Astrocyte of the cerebellum (primary cell): ENCODE data around the gene NEDD4.

Source experiments
- DNase-seq: peaks from one replicate; pipeline ENCODE4 v3.0.0-alpha.2; 2011; ENCODE audit warnings: low read depth
- H3K4me3 ChIP-seq: 2 replicates; pipeline ENCODE4 v1.5.1; 2011; ENCODE audit warnings: mild to moderate bottlenecking, low read depth, low read length, moderate library complexity
- in situ Hi-C: cut with HindIII; loops from 2 replicates; pipeline ENCODE4 v1.10.0; 2017; ENCODE audit warnings: low sequenced_read_pairs
- TF ChIP-seq, protein P1 (sequence below): IDR thresholded peaks from 2 replicates; pipeline ENCODE4 v1.5.1; 2012; ENCODE audit warnings: low read length, low read depth, moderate library complexity, mild to moderate bottlenecking; ENCODE audit errors: missing control alignments

Gene NEDD4

DNA sequence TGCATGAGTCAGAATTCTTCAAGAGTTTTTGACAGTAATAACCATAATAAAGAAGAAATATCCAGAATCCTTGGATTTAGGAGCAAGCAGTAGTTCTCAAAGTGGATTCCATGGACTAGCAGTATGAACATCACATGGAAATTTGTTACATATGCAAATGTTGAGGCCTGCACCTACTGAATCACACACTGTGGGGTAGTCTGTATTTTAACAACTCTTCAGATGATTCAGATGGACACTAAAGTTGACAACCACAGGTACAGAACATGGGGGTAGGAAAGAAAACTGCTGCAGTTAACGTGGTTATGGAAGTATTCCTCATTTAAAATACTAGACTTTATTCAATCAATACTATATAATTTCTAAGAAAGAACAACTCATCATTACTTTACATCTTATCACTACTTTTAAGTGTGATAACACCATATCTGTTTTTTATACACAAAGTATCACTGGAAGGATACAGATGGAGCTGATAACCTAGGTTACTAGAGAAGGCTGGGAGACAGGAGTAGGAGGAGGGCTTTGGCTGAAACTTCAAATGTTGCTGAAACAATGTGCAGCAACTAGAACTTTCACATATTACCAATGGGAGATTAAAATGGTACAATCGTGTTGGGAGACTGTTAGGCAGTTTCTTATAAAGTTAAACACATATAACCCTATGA lies 11.7 kb downstream of the NEDD4 start:
- H3K4me3 ChIP-seq: no peak overlapping the region
- DNase-seq: no peak
- in situ Hi-C loops: no loop called here
- TF ChIP-seq, protein P1, sequence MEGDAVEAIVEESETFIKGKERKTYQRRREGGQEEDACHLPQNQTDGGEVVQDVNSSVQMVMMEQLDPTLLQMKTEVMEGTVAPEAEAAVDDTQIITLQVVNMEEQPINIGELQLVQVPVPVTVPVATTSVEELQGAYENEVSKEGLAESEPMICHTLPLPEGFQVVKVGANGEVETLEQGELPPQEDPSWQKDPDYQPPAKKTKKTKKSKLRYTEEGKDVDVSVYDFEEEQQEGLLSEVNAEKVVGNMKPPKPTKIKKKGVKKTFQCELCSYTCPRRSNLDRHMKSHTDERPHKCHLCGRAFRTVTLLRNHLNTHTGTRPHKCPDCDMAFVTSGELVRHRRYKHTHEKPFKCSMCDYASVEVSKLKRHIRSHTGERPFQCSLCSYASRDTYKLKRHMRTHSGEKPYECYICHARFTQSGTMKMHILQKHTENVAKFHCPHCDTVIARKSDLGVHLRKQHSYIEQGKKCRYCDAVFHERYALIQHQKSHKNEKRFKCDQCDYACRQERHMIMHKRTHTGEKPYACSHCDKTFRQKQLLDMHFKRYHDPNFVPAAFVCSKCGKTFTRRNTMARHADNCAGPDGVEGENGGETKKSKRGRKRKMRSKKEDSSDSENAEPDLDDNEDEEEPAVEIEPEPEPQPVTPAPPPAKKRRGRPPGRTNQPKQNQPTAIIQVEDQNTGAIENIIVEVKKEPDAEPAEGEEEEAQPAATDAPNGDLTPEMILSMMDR: no peak

DNA sequence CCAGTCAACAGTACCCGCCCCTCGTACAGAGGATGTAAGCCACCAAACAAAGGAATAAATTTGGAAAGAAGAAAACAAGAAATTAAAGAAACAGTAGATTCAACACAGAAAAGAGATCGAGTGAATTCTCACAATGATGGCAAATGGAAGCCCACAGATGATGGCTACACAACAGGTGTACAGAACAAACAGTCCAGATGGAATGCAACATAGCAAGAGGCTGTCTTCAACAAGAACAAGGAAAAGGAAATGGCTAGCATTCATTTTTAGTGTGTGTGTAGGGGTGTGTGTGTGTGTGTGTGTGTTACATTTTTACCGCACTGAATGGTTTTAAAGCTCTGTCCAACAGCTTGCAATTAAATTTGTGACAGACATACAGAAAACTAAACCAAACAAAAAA lies 12.9 kb downstream of the NEDD4 start:
- H3K4me3 ChIP-seq: no peak overlapping the region
- in situ Hi-C loops: no loop called here
- DNase-seq: no peak
- TF ChIP-seq, protein P1: no peak

DNA sequence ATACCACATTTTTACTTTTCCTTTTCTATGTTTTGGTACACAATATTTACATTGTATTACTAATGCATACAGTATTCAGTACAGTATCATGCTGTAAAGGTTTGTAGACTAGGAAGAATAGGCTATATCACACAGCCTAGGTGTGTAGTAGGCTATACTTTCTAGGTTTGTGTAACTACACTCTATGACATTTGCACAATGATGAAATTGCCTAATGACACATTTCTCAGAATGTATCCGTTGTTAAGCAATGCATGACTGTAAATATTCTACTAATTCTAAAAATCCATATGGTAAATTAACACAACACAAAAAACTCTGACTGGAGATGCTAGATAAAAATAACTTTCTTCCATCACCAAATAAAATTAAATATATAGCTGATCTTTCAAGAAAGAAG lies 16.2 kb downstream of the NEDD4 start:
- H3K4me3 ChIP-seq: no peak overlapping the region
- TF ChIP-seq, protein P1: no peak
- DNase-seq: no peak
- in situ Hi-C loops: no loop called here

DNA sequence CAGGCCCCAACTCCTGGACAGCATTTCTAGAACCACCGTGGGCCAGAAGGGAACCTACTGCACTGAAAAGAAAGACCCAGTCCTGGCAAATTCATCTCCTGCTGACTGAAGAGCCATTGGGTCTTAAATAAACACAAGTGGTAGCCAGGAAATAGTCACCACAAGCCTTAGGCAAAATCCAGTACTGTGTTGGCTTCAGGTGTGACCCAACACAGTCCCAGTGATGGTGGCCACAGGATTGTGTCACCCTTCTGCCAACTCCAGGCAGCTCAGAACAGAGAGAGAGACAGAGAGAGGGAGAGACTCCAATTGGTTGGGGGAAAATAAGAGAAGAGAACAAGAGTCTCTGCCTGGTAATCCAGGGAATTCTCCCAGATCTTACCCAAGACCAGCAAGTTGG lies 23.1 kb downstream of the NEDD4 start:
- TF ChIP-seq, protein P1: no peak
- in situ Hi-C loops: no loop called here
- no peak for DNase-seq
- H3K4me3 ChIP-seq: no peak overlapping the region

DNA sequence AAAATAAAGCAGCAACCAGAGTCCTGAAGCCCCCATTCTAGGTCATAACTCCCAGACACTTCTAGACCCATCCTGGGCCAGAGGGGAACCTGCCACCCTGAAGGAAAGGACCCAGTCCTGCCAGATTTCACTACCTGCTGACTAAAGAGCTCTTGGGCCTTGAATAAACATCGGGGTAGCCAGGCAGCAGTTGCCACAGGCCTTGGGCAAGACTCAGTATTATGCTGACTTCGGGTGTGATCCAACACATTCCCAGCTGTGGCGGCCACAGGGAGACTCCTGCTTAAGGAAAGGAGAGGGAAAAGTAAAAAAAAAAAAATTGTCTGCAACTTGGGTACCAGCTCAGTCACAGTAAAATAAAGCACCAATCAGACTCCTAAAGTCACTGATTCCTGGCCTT lies 23.8 kb downstream of the NEDD4 start:
- TF ChIP-seq, protein P1: no peak
- DNase-seq: no peak
- no peak overlapping the region for H3K4me3 ChIP-seq
- in situ Hi-C loops: no loop called here

DNA sequence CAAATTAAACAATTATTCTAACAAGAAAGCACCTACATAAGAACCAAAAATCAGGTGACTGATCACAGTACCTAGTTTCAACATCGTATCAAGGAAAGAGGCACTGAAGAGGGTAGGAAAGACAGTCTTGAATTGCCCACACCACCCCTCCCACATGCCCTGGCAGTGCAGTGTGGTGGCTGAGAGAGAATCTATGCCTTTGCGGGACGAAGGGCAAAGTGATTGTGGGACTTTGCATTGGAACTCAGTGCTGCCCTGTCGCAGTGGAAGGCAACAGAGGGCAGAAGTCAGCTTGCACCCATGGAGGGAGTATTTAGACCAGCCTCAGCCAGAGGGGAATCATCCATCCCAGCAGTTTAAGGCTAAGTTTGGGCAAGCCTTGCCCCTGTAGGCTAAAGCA lies 24.5 kb downstream of the NEDD4 start:
- TF ChIP-seq, protein P1: no peak
- in situ Hi-C loops: no loop called here
- no peak for DNase-seq
- H3K4me3 ChIP-seq: no peak overlapping the region
